ENCODE data around the gene SRPK2.

GRCh38 chr7:105224884-105225651, 163.7 kb downstream of the SRPK2 start:
- TF ChIP-seq POLR2A (IDR thresholded peaks at IDR 0.05) = no peak
- TF ChIP-seq CTCF (IDR thresholded peaks at IDR 0.05) = no peak
